CD14-positive monocyte (primary cell): ENCODE data around the gene MYO1D. TPM values are rescaled to one million over a fixed set of nuclear protein-coding genes. Genes with fewer than 3 reads are reported as not detected.

Experiments
- DNase-seq, 3 donors: peaks; one replicate each; pipeline ENCODE4 v3.0.0-alpha.2; 2011 to 2022
- H2AFZ ChIP-seq: 2 replicates; pipeline ENCODE4 v1.6.0; 2012; ENCODE audit warnings: mild to moderate bottlenecking, low read depth, low read length, inconsistent platforms; ENCODE audit not compliant: insufficient read depth, poor library complexity, severe bottlenecking
- H3K27ac ChIP-seq, 2 donors: 1 replicate in 1 of 2; 2 replicates in 1 of 2; pipeline ENCODE4 v1.5.1; 2012 to 2013; ENCODE audit warnings: low read length in 2 of 2, control low read depth in 1 of 2, inconsistent platforms in 1 of 2, low read depth in 1 of 2, mild to moderate bottlenecking in 1 of 2
- H3K27me3 ChIP-seq, 2 donors: one replicate each; pipeline versions ENCODE4 v1.6.0 to v1.6.1; 2011 to 2013; ENCODE audit warnings: low read length in 2 of 2; ENCODE audit not compliant: control insufficient read depth in 2 of 2, insufficient read depth in 2 of 2
- H3K36me3 ChIP-seq, 2 donors: replicated peaks in 1 of 2; 1 replicate in 1 of 2; 2 replicates in 1 of 2; pipeline versions ENCODE4 v1.5.1 to v1.6.1; 2012 to 2013; ENCODE audit warnings: low read length in 2 of 2, control low read depth in 1 of 2, inconsistent platforms in 1 of 2, mild to moderate bottlenecking in 1 of 2; ENCODE audit not compliant: insufficient read depth in 2 of 2, control insufficient read depth in 1 of 2
- H3K4me1 ChIP-seq, 2 donors: 1 replicate in 1 of 2; 2 replicates in 1 of 2; pipeline versions ENCODE4 v1.5.1 to v1.6.1; 2012 to 2013; ENCODE audit warnings: low read length in 2 of 2, control low read depth in 1 of 2, inconsistent platforms in 1 of 2, mild to moderate bottlenecking in 1 of 2, moderate library complexity in 1 of 2; ENCODE audit not compliant: insufficient read depth in 2 of 2, control insufficient read depth in 1 of 2
- H3K4me2 ChIP-seq: replicated peaks from 2 replicates; pipeline ENCODE3; 2012; ENCODE audit warnings: low read length, moderate library complexity, mild to moderate bottlenecking; ENCODE audit not compliant: poor library complexity, severe bottlenecking; ENCODE audit errors: extremely low read depth
- H3K4me3 ChIP-seq, 3 experiments: fragments of 200-600 bp in 1 of 3; sonication (generic) in 1 of 3; replicated peaks in 1 of 3; 1 replicate in 2 of 3; 2 replicates in 1 of 3; pipeline ENCODE4 v1.5.1; 2011 to 2013; ENCODE audit warnings: low read length in 3 of 3, mild to moderate bottlenecking in 3 of 3, control low read depth in 2 of 3, low read depth in 2 of 3, inconsistent platforms in 1 of 3, moderate library complexity in 1 of 3
- H3K79me2 ChIP-seq: 2 replicates; pipeline ENCODE4 v1.6.0; 2012; ENCODE audit warnings: mild to moderate bottlenecking, control low read depth, inconsistent platforms, low read length, moderate library complexity; ENCODE audit not compliant: insufficient read depth
- H3K9ac ChIP-seq: 2 replicates; pipeline ENCODE4 v1.6.0; 2017; ENCODE audit warnings: low read length, mild to moderate bottlenecking; ENCODE audit not compliant: insufficient read depth, poor library complexity, severe bottlenecking
- H3K9me3 ChIP-seq, 2 donors: replicated peaks in 1 of 2; 1 replicate in 1 of 2; 2 replicates in 1 of 2; pipeline versions ENCODE4 v1.5.1 to v1.6.1; 2012 to 2013; ENCODE audit warnings: low read length in 2 of 2, control low read depth in 1 of 2; ENCODE audit not compliant: control insufficient read depth in 1 of 2, insufficient read depth in 1 of 2
- H4K20me1 ChIP-seq: 2 replicates; pipeline ENCODE4 v1.6.0; 2012; ENCODE audit warnings: mild to moderate bottlenecking, low read length, control low read depth, moderate library complexity; ENCODE audit not compliant: insufficient read depth
- H3K27ac Mint-ChIP-seq, 7 donors: one replicate each; pipeline ENCODE4 v1.8.0; 2020; ENCODE audit warnings: mild to moderate bottlenecking in 7 of 7, mixed read lengths in 7 of 7, moderate library complexity in 6 of 7, inconsistent platforms in 2 of 7
- H3K27me3 Mint-ChIP-seq, 3 donors: one replicate each; pipeline ENCODE4 v1.8.0; 2021 to 2022; ENCODE audit warnings: low read depth in 3 of 3, mild to moderate bottlenecking in 3 of 3, mixed read lengths in 3 of 3, moderate library complexity in 3 of 3, inconsistent platforms in 1 of 3
- H3K36me3 Mint-ChIP-seq, 2 donors: one replicate each; pipeline ENCODE4 v1.8.0; 2020; ENCODE audit warnings: mixed read lengths in 2 of 2, inconsistent platforms in 1 of 2, mild to moderate bottlenecking in 1 of 2
- H3K4me1 Mint-ChIP-seq: one replicate; pipeline ENCODE4 v1.8.0; 2020; ENCODE audit warnings: mild to moderate bottlenecking, mixed read lengths
- H3K4me3 Mint-ChIP-seq, 2 donors: one replicate each; pipeline ENCODE4 v1.8.0; 2020; ENCODE audit warnings: mild to moderate bottlenecking in 2 of 2, mixed read lengths in 2 of 2, moderate library complexity in 1 of 2
- H3K9me3 Mint-ChIP-seq, 7 donors: one replicate each; pipeline ENCODE4 v1.8.0; 2020 to 2022; ENCODE audit warnings: mixed read lengths in 7 of 7, mild to moderate bottlenecking in 6 of 7, moderate library complexity in 6 of 7, inconsistent platforms in 2 of 7
- WGBS: methylation state at CpG from one replicate; pipeline ENCODE4 v1.1.5; 2013; ENCODE audit warnings: missing lambda C conversion rate; ENCODE audit not compliant: insufficient coverage; 5-methylcytosine and 5-hydroxymethylcytosine counted together
- intact Hi-C, 2 donors: fragments of 100-400 bp; cut with micrococcal nuclease; formaldehyde crosslinking; loops; one replicate each; pipeline versions ENCODE4 v1.15.0 to v1.15.1; 2023
- polyA plus RNA-seq, 3 donors: library from polyadenylated mRNA; depleted of rRNA in 1 of 3; unstranded in 2 of 3; stranded (reverse) in 1 of 3; fragments of 300-500 nt in 2 of 3; fragments of >200 nt in 1 of 3; fragmentation: Illumina TruSeq in 2 of 3; gene quantifications; 1 replicate in 2 of 3; 2 replicates in 1 of 3; pipeline ENCODE4 v1.2.3, GENCODE V29; 2012 to 2021
- TF ChIP-seq, protein P1 (sequence below): fragments of 200-600 bp; IDR thresholded peaks from one replicate; pipeline ENCODE4 v1.8.0; 2022; ENCODE audit warnings: antibody characterized with exemption, mild to moderate bottlenecking

The MYO1D gene
- polyA plus RNA-seq, 3 donors: 0.22 to 0.39 (median 0.26) TPM

- no peaks in the 10 kb centered on the region for H3K36me3 ChIP-seq
- TF ChIP-seq, protein P1, sequence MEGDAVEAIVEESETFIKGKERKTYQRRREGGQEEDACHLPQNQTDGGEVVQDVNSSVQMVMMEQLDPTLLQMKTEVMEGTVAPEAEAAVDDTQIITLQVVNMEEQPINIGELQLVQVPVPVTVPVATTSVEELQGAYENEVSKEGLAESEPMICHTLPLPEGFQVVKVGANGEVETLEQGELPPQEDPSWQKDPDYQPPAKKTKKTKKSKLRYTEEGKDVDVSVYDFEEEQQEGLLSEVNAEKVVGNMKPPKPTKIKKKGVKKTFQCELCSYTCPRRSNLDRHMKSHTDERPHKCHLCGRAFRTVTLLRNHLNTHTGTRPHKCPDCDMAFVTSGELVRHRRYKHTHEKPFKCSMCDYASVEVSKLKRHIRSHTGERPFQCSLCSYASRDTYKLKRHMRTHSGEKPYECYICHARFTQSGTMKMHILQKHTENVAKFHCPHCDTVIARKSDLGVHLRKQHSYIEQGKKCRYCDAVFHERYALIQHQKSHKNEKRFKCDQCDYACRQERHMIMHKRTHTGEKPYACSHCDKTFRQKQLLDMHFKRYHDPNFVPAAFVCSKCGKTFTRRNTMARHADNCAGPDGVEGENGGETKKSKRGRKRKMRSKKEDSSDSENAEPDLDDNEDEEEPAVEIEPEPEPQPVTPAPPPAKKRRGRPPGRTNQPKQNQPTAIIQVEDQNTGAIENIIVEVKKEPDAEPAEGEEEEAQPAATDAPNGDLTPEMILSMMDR: no peak
- no peaks in the 10 kb centered on the region for H3K27me3 ChIP-seq
- H2AFZ ChIP-seq: no peak overlapping the region
- H3K4me1 Mint-ChIP-seq: no peaks in the 10 kb centered on the region
- H4K20me1 ChIP-seq: no peaks in the 10 kb centered on the region
- H3K9me3 Mint-ChIP-seq: peaks cover 0 to 2% (median 0%) of the 10 kb centered on the region in 7 donors
- no peak overlapping the region for H3K27ac ChIP-seq
- H3K27ac Mint-ChIP-seq: no peak overlapping the region
- no peaks in the 10 kb centered on the region for H3K36me3 Mint-ChIP-seq
- no peak overlapping the region for H3K4me2 ChIP-seq
- intact Hi-C loops: loop anchor here in 1 of 2 donors (10.0 kb wide), 1 partner anchor 46 kb away; no protein-coding TSS in a partner anchor
- H3K4me1 ChIP-seq: no peaks in the 10 kb centered on the region
- H3K27me3 Mint-ChIP-seq: peaks cover 13 to 22% (median 16%) of the 10 kb centered on the region in 3 donors
- DNase-seq: no peak
- no peaks in the 10 kb centered on the region for H3K9me3 ChIP-seq
- H3K4me3 ChIP-seq: no peak overlapping the region
- WGBS: 59% methylated on average over 3 of the region's 7 CpGs
- no peak overlapping the region for H3K9ac ChIP-seq
- no peak overlapping the region for H3K4me3 Mint-ChIP-seq
- H3K79me2 ChIP-seq: no peaks in the 10 kb centered on the region
These were observed 348.1 kb downstream of the MYO1D start for GRCh38 chr17:32528825-32529224.

GRCh38 chr17:32527146-32527545, 349.8 kb downstream of the MYO1D start:
- H3K27me3 Mint-ChIP-seq: peaks cover 16 to 23% (median 16%) of the 10 kb centered on the region in 3 donors
- no peaks in the 10 kb centered on the region for H3K9me3 Mint-ChIP-seq
- no peak overlapping the region for H2AFZ ChIP-seq
- no peaks in the 10 kb centered on the region for H3K27me3 ChIP-seq
- H3K4me3 Mint-ChIP-seq: no peak overlapping the region
- H3K36me3 Mint-ChIP-seq: no peaks in the 10 kb centered on the region
- H3K79me2 ChIP-seq: no peaks in the 10 kb centered on the region
- no peak overlapping the region for H3K4me2 ChIP-seq
- no peaks in the 10 kb centered on the region for H3K9me3 ChIP-seq
- TF ChIP-seq, protein P1: no peak
- H4K20me1 ChIP-seq: no peaks in the 10 kb centered on the region
- no peaks in the 10 kb centered on the region for H3K4me1 Mint-ChIP-seq
- intact Hi-C loops: loop anchor here in 1 of 2 donors (10.0 kb wide), 1 partner anchor 48 kb away; no protein-coding TSS in a partner anchor
- no peak overlapping the region for H3K27ac ChIP-seq
- H3K27ac Mint-ChIP-seq: no peak overlapping the region
- WGBS: 97% methylated on average over 3 of the region's 4 CpGs
- no peaks in the 10 kb centered on the region for H3K36me3 ChIP-seq
- no peak for DNase-seq
- H3K4me1 ChIP-seq: no peaks in the 10 kb centered on the region
- no peak overlapping the region for H3K9ac ChIP-seq
- no peak overlapping the region for H3K4me3 ChIP-seq
